Stimulated activated CD4-positive, alpha-beta T cell treated with anti-CD3 and anti-CD28 coated beads, Interleukin-1b, Interleukin-23, amount 100 ng/mL, for 48 hours (primary cell): ENCODE results near the gene CFD.
"Not testable (repeated sequence)": the region's sequence is repeated elsewhere in the genome, so short reads cannot be mapped to it uniquely, and the experiment has no call there.

Source experiments
- DNase-seq: peaks from one replicate; pipeline ENCODE4 v3.0.0-alpha.2; 2020

Gene CFD

DNA sequence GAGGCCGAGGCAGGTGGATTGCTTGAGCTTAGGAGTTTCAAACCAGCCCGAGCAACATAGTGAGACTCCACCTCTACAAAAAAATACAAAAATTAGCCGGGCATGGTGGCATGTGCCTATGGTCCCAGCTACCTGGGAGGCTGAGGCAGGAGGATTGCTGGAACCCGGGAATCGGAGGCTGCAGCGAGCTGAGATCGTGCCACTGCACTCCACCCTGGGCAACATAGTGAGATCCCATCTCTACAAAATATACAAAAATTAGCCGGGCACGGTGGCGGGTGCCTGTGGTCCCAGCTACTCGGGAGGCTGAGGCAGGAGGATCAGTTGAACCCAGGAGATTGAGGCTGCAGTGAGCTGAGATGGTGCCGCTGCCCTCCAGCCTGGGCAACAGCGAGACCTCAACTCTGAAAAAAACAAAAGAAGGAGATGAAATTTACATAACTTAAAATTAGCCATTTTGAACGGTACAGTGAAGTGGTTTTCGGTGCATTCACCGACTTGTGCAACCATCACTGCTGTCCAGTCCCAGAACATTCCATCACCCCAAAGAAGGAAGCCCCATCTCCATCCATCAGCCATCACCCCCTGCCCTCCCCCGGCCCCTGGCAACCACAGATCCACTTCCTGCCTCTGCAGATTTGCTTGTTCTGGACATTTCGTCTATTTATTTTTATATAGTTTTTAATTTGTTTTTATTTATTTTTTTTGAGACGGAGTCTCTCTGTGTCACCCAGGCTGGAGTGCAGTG is 33.4 kb upstream of the CFD start:
- no peak for DNase-seq

DNA sequence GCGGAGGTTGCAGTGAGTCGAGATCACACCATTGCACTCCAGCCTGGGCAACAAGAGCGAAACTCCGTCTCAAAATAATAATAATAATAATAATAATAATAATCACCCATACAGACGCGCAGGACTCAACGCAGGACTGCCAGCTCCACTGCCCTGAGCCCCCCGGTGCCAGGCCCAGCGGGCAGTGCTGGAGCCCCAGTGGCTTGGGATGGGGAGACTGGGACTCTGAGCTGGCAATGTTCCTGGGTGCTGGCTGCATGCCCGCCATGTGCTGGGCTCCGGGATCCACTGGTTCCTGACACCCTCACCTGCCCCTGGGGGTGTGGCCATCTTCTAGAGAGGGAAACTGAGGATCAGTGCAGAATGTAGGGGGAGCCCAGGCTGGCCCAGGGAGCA is 32.2 kb upstream of the CFD start:
- no peak for DNase-seq

DNA sequence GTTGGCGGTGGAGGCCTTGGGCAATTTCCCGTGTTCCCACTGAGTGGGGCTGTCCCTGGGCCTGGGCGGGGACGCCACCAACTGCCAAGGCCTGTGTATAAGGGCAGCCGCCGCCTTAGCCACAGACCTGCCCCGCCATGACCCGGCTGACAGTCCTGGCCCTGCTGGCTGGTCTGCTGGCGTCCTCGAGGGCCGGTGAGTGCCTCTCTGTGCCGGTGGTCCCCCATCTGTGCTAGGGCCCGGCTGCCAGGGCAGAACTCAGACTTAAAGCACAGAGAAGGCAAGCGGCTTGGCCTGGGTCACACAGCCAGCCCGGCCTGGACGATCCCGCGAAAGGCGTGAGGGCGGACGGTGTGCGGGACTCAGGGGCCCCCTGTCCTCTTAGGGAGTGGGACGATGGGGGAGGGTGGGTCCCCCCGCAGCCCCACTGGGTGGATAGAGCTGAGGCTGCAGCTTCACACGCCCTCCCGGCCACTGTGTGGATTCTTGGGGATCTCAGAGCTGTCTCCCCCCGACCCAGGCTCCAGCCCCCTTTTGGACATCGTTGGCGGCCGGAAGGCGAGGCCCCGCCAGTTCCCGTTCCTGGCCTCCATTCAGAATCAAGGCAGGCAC is 31.6 kb upstream of the CFD start, which contains the start of gene AZU1:
Gene AZU1 (plus strand): TSS at position 128 of the 612 bp plus-strand sequence. CDS start 10 bp downstream, at position 138.
- DNase-seq: no peak

DNA sequence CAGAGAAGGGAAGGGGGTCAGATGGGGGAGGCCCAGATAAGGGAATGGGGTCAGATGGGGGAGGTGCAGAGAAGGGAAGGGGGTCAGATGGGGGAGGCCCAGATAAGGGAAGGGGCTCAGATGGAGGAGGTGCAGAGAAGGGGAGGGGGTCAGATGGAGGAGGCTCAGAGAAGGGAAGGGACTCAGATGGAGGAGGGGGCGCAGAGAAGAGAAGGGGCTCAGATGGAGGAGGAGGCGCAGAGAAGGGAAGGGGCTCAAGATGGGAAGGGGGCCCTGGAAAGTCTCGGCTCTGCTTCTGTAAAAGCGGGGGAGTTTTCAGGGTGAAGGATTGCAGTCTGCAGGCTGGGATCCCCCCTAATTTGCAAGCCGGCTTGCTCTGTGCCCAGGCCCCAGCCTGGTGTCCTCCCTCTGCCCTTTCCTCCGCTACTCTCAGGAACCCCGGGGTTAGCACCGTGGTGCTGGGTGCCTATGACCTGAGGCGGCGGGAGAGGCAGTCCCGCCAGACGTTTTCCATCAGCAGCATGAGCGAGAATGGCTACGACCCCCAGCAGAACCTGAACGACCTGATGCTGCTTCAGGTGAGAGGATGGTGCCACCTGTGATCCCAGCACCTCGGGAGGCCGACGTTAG is 30.2 kb upstream of the CFD start:
- no peak for DNase-seq

DNA sequence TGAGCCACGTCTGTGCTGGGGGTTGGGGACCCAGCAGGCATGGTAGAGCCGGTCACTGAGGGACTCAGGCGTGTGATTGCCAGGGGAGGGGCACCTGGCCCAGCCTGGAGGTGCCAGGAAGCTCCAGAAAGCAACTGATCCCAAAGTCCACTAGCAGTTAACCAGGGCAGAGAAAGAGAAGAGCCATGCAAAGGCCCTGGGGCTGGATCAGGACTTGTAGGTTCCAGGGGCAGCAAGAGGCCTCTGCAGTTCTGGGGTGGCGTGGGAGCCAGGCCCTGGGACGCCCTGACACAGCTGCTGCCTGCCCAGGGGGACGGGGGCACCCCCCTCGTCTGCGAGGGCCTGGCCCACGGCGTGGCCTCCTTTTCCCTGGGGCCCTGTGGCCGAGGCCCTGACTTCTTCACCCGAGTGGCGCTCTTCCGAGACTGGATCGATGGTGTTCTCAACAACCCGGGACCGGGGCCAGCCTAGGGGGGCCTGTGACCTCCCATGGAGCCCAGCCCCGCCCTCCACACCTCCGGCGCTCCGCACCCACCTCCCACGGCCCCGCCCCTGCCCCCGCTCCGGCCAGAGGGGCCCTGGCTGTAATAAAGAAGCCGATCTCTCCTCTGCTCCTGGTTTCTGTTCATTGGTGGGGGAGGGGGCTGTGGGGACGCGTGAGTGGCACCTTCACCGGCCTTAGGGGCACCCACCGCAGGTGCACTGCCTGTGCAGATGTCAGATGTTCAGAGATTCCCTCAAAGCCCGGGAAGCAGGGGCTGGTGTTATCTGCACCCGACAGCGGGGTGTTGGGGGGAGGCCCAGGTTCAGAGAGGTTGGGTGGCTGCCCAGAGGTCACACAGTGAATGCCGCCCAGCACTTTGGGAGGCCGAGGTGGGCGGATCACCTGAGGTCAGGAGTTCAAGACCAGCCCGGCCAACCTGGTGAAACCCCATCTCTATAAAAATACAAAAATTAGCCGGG is 27.8 kb upstream of the CFD start:
- no peak for DNase-seq

DNA sequence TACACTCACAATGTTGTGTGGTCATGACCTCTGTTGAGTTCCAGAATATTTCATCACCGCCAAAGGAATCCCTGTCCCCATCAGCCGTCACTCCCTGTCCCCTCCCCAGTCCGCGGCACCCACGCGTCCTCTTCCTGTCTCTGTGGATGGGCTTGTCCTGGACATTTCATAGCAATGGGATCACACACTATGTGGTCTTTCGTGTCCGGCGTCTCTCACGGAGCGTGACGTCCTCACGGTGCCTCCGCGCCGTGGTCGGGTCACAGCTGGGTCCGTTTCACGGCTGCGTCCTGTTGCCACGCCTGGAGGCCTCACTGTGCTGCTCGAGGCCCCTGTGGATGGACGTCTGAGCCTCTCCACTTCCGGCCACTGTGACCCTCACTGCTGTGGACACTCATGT is 25.2 kb upstream of the CFD start:
- no peak for DNase-seq

DNA sequence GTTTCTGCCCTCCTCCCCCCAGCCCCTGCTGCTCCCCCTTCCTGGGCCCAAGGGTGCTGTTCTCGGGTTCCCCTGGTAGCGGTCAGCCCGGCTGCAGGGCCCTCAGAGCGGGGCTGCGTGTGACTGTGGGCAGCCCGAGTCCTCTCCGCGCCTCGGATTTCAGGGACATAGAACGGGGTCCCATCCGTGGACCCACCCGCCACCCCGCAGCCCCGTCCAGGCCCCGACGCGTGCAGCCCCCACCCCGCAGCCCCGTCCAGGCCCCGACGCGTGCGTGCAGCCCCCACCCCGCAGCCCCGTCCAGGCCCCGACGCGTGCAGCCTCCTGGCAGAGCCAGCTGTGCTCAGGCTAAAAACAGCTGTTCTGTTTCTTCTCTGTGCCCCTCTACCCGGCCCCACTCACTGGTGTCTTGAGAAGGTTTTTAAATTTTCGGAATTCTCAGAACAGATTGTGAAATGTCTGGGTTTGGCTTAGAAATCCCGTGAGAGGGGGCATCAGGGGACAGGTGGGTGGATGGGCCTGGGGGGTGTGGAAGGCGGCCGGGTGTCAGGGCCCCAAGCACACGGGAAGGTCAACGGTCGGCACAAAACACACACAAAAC is 24.2 kb upstream of the CFD start:
- DNase-seq: no peak

DNA sequence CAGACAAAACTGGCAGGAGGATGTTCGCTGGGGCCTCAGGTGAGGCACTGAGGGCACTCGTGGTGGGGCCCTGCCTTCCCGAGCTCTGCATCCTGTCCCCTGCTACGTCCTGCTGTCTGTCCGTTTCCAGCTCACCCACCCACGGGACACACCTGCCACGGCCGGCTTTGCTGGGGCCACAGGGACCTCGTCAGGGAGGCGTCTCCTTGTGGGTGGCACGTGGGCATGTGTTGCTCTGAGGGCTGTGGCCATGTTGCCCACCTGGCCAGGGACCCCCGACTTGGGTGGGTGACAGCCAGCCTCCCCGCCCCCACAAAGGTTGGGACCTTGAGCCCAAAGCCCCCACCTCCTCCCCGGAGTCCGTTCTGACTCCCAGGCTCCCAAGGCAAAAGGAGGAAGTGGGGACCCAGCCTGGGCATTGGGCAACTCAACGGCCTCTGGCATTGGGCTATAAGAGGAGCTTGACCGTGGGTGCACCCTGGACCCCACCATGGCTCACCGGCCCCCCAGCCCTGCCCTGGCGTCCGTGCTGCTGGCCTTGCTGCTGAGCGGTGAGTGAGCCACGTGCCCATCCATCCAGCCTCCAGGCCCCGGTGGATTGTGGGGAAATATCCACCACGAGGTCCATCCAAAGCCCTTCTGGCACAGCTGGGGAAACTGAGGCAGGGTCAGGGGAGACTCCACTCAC is 18.8 kb upstream of the CFD start, which contains the start of gene PRTN3:
Gene PRTN3 (plus strand): TSS at position 481 of the 688 bp plus-strand sequence. CDS start 10 bp downstream, at position 491.
- DNase-seq: no peak

DNA sequence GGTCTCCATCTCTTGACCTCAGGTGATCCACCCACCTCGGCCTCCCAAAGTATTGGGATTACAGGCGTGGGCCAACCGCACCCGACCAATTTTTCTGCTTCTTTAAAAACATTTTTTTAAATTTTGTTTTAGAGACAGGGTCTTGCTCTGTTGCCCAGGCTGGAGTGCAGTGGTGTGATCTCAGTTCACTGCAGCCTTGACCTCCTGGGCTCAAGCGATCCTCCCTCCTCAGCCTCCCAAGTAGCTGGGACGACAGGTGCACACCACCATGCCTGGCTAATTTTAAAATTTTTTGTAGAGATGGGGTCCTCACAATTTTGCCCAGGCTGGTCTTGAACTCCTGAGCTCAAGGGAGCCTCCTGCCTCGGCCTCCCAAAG is 16.7 kb upstream of the CFD start:
- not testable (repeated sequence) for DNase-seq

DNA sequence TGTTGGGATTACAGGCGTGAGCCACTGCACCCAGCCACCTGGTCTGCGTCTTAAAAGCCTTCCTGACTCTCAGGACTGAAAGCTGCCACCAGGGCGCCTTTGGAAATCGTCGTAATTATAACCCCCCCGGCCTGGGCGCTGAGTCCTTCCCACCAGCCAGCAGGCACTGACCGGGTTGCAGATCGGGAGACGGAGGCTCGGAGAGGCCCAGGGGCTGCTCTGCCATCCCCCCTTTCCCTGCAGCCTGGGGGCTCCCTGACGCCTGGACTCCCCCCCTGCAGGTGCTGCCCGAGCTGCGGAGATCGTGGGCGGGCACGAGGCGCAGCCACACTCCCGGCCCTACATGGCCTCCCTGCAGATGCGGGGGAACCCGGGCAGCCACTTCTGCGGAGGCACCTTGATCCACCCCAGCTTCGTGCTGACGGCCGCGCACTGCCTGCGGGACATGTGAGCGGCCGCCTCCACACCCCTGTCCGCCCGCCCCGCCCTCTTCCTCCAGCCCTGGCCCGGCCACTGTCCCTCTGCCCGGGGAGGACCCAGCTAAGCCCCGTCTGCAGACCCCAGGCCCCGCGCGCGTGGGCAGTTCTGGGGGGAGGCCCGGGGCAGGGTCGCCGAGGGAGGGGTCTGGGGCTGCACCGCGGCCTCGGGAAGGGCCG is 16.2 kb upstream of the CFD start:
- no peak for DNase-seq

DNA sequence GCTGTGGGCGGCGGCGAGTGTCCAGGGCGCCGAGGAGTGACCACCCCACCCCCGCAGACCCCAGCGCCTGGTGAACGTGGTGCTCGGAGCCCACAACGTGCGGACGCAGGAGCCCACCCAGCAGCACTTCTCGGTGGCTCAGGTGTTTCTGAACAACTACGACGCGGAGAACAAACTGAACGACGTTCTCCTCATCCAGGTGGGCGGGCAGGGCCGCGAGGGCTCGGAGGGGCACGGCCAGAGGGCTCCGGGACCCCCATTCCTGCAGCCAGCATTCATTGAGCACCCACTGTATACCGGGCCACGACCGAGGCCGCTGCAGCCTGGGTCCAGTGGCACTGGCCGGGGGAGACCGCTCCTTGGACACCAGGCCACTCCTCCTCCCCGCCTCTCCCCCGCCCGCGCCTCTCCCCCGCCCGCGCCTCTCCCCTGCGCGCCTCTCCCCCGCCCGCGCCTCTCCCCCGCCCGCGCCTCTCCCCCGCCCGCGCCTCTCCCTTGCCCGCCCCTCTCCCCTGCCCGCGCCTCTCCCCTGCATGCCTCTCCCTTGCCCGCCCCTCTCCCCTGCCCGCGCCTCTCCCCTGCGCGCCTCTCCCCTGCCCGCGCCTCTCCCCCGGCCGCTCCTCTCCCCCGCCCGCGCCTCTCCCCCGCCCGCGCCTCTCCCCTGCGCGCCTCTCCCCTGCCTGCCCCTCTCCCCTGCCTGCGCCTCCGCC is 15.5 kb upstream of the CFD start:
- no peak for DNase-seq

DNA sequence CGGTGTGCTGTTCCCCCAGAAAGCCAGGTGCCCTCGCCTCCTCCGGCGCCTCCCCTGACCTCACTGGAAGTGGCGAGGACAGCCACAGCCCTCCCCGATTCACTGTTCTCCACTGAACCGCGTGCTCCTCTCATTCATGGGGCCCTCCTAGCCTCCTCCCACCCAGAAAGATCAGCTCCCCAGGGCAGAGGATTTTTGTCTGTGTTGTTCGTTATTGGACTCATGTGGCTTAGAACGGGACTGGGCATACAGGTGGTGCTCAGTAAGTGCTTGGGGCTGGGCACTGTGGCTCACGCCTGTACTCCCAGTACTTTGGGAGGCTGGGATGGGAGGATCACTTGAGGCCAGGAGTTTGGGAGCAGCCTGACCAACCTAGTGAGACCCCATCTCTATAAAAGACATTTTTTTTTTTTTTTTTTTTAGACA is 14.9 kb upstream of the CFD start:
- no peak for DNase-seq

DNA sequence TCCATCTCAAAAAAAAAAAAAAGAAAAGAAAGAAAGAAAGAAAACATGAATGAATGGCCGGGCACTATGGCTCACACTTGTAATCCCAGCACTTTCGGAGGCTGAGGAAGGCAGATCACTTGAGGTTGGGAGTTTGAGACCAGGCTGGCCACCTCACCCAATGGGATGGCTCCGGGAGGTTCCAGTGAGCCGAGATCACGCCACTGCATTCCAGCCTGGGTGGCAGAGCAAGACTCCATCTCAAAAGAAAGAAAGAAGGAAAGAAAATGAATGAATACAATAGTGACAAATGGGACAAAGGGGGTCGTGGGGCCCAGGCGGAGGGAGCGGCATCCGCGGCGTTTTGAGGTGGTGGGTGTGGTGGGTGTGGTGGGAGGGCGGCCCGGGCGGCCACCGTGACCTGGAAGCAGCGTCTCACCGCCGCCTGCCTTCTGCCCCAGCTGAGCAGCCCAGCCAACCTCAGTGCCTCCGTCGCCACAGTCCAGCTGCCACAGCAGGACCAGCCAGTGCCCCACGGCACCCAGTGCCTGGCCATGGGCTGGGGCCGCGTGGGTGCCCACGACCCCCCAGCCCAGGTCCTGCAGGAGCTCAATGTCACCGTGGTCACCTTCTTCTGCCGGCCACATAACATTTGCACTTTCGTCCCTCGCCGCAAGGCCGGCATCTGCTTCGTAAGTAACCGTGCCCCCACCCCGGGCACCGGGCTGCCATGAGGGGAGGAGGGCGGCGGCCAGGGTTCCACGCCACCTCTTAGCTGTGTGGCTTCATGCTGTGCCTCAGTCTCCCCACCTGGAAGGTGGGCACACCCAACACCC is 13.6 kb upstream of the CFD start:
- no peak for DNase-seq

DNA sequence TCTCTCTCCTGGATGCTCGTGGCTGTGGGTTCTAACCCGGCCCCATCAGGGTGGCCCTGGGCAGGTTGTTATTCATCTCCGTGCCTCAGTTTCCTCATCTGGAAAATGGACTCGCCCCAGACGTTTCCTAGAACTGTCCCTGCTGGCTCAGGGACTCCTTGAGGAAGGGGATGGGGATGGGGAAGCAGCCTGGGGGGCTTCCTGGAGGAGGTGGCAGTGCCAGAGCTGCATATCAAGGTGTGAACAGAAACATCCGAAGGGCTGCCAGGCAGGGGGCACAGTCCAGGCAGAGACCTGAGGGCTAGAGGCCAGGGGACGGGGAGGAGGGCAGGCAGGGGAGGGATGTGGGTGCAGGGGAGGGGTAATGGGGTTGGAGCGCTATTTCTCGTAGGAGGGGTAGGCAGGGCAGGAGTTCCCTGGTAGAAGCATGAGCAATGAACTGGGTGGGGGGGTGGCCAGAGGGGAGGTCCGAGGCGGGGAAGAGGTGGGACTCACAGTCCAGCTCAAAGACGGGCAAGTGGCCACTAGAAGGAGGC is 11.0 kb upstream of the CFD start:
- DNase-seq: no peak

DNA sequence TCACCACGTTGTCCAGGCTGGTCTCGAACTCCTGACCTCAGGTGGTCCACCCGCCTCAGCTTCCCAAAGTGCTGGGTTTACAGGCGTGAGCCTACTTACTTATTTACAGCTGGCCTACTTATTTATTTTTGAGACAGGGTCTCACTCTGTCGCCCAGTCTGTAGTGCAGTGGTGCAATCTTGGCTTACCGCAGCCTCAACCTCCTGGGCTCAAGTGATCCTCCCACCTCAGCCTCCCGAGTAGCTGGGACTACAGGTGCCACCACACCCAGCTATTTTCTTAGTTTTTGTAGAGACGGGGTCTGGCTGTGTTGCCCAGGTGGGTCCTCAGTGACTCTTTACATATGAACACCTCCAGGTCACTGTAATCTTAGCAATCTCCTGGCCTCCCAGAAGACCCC is 10.3 kb upstream of the CFD start:
- not testable (repeated sequence) for DNase-seq

DNA sequence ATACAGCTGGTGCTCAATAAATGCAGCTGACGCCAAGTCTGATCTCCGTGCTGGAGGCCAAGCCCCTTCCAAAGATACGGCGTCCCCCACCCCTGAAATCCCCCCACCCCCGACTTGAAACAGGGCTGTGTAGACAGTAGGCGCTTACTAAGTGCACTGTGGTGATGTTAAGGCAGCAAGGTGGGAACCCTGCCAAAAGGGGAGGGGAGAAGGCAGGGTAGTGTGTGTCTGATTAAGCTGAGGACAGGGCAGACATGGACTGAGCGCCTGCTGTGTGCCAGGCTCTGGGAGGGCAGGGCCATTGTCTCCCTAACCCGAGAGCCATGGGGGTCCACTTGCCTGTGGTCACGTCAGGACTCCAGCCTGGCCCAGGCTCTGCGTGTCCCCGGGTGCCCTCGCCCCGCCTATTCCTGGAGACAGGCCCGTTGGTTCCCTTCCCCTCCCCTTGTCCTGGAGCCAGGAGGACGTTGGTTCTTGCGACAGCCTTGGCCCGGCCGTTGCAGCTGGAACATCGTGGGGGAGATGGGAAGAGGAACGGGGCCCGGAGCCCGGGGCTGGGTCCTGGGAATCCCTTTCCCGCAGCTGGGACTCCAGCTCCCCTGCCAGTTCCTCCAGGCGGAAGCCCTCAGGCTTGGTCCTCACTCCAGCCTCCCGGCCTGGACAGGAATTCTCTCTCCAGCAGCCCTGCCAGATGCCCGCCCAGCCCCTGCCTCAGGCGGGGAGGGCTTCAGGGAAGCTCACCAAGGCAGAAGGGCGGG is 9.1 kb upstream of the CFD start:
- no peak for DNase-seq

DNA sequence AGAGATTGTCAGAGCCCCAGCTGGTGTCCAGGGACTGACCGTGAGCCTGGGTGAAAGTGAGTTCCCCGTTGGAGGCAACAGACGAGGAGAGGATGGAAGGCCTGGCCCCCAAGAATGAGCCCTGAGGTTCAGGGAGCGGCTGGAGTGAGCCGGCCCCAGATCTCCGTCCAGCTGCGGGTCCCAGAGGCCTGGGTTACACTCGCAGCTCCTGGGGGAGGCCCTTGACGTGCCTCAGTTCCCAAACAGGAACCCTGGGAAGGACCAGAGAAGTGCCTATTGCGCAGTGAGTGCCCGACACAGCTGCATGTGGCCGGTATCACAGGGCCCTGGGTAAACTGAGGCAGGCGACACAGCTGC is 8.5 kb upstream of the CFD start:
- DNase-seq: no peak

DNA sequence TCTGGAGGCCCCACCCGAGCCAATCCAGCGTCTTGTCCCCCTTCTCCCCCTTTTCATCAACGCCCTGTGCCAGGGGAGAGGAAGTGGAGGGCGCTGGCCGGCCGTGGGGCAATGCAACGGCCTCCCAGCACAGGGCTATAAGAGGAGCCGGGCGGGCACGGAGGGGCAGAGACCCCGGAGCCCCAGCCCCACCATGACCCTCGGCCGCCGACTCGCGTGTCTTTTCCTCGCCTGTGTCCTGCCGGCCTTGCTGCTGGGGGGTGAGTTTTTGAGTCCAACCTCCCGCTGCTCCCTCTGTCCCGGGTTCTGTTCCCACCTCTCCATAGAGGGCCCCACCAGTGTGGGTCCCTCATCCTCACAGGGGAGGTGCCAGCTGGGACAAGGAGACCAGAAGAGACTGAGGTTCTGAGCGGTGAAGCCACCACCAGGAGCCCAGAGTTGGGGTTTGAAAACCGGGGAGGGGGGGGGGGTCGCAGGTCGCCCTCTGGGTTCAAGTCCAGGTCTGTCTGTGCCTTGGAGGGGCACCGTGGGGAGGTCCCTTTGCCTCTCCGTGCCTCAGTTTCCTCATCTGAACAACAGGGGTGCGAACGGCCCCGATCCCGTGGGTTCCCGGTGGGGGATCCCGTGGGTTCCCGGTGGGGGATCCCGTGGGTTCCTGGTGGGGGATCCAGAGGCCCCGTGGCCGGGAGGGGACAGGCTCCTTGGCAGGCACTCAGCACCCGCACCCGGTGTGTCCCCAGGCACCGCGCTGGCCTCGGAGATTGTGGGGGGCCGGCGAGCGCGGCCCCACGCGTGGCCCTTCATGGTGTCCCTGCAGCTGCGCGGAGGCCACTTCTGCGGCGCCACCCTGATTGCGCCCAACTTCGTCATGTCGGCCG is 7.1 kb upstream of the CFD start, which contains the start of gene ELANE:
Gene ELANE (plus strand): TSS at position 168 of the 878 bp plus-strand sequence. CDS start 26 bp downstream, at position 194.
- DNase-seq: no peak
